Heart right ventricle (tissue), 16 donors: ENCODE results near the gene PABPC1L2B. TPM values are rescaled to one million over a fixed set of nuclear protein-coding genes. Genes with fewer than 3 reads are reported as not detected.

ENCODE experiments used
- ATAC-seq, 8 donors: fragments of 200-7000 bp; cut with Tn5 transposase; one replicate each; pipeline ENCODE4 v1.9.1; 2020; ENCODE audit warnings: mild to moderate bottlenecking in 8 of 8, moderate library complexity in 8 of 8, moderate number of reproducible peaks in 1 of 8
- DNase-seq, 2 donors: peaks; one replicate each; pipeline ENCODE4 v3.0.0-alpha.2; 2020
- H3K27ac ChIP-seq, 10 donors: fragments of 200-600 bp; sonication (generic) in 2 of 10; one replicate each; pipeline versions ENCODE4 v1.5.0 to v1.8.0; 2020 to 2022; ENCODE audit warnings: mild to moderate bottlenecking in 3 of 10
- H3K27me3 ChIP-seq, 7 donors: fragments of 200-600 bp; one replicate each; pipeline ENCODE4 v1.8.0; 2021 to 2022; ENCODE audit warnings: mild to moderate bottlenecking in 2 of 7
- H3K36me3 ChIP-seq, 9 donors: fragments of 200-600 bp; sonication (generic) in 1 of 9; one replicate each; pipeline versions ENCODE4 v1.5.0 to v1.8.0; 2020 to 2022; ENCODE audit warnings: mild to moderate bottlenecking in 2 of 9
- H3K4me1 ChIP-seq, 9 donors: fragments of 200-600 bp; sonication (generic) in 1 of 9; one replicate each; pipeline versions ENCODE4 v1.5.0 to v1.8.0; 2020 to 2022; ENCODE audit warnings: mild to moderate bottlenecking in 4 of 9
- H3K4me3 ChIP-seq, 10 donors: fragments of 200-600 bp; sonication (generic) in 2 of 10; one replicate each; pipeline versions ENCODE4 v1.5.0 to v1.8.0; 2020 to 2022; ENCODE audit warnings: mild to moderate bottlenecking in 7 of 10, moderate library complexity in 2 of 10
- H3K9me3 ChIP-seq, 11 donors: fragments of 200-600 bp in 10 of 11; sonication (generic) in 2 of 11; one replicate each; pipeline versions ENCODE4 v1.5.0 to v1.8.0; 2013 to 2022; ENCODE audit warnings: mild to moderate bottlenecking in 2 of 11, control low read depth in 1 of 11, moderate library complexity in 1 of 11
- WGBS, 2 donors: extraction: QIAGEN DNeasy Blood & Tissue Kit; methylation state at CpG; one replicate each; pipeline ENCODE4 v1.1.7; 2013; ENCODE audit warnings: inconsistent platforms in 1 of 2; 5-methylcytosine and 5-hydroxymethylcytosine counted together
- intact Hi-C, 10 donors: fragments of 100-400 bp; cut with DNase I; formaldehyde crosslinking; loops; one replicate each; pipeline versions ENCODE4 v1.11.1 to v1.14.2; 2022
- polyA plus RNA-seq, 2 donors: library from polyadenylated mRNA; stranded (reverse); fragments of 200-250 nt; gene quantifications; one replicate each; pipeline ENCODE4 v1.2.3, GENCODE V29; 2013
- total RNA-seq, 10 donors: library from RNA; stranded (reverse); fragmentation: NEBNext Ultra II Directional in 3 of 10; extraction: Animal tissue kit (Norgen Biotek cat#: 25700) in 3 of 10; gene quantifications; one replicate each; pipeline versions ENCODE4 v1.2.1 to v1.2.4, GENCODE V29; 2021 to 2023
- TF ChIP-seq, protein P1 (sequence below), 9 donors: fragments of 200-600 bp; sonication (generic) in 2 of 9; IDR thresholded peaks; one replicate each; pipeline versions ENCODE4 v1.5.0 to v1.8.0; 2021 to 2022; ENCODE audit warnings: antibody characterized with exemption in 9 of 9, mild to moderate bottlenecking in 5 of 9, moderate library complexity in 1 of 9
- donor health status: Arrhythmogenic right ventricular cardiomyopathy.
- donor health status: ischemic (EF 13 %, LVEDD 7.1; RV severe dilation, severe dysfunction).
- donor health status: healthy with polysubstance abuse.
- donor health status: DM: no; HTN: yes; CAD: no.
- donor health status: DM: no; HTN: no; CAD: no.
- donor health status: ischemic (EF 25% LVEDD 6.9; RV normal size, moderate dysfunction).
- donor health status: ischemic (EF 25% LVEDD 5.7; RV mildly dilated, moderate dysfunction).
- donor health status: healthy.
- donor health status: DM: yes; HTN: yes; CAD: no.
- donor health status: Ischemic cardiomyopathy.
- donor health status: ischemic (EF 35%, LVEDD 5.7; RV mildly dilated, moderate dysfunction).
- donor health status: nonischemic (EF 11% LVEDD 7.7; RV severe dilation, severe dysfunction).
- donor health status: DM: yes; HTN: yes; CAD: no.
- donor health status: PGD.
- donor health status: ischemic (EF 29% LVEDD 5.4; RV normal size, mild dysfunction).
- donor health status: nonischemic (EF 23%, LVEDD 6.1; RV moderate dilation, normal function).

The PABPC1L2B gene
- total and polyA plus RNA-seq, 12 donors, result not detected

GRCh38 chrX:73028876-73029275 lies 26.1 kb downstream of the PABPC1L2B start:
- Histone ChIP-seq H3K9me3 (peaks cover 0 to 22% (median 2%) of the 10 kb centered on the region in 11 donors), H3K36me3 (no peaks in the 10 kb centered on the region), H3K27ac (no peak overlapping the region), H3K4me1 (no peaks in the 10 kb centered on the region), H3K4me3 (no peak overlapping the region), H3K27me3 (no peaks in the 10 kb centered on the region)
- 0 to 50% methylated on average over 1 of the region's 1 CpG for WGBS, 2 donors
- TF ChIP-seq, protein P1, sequence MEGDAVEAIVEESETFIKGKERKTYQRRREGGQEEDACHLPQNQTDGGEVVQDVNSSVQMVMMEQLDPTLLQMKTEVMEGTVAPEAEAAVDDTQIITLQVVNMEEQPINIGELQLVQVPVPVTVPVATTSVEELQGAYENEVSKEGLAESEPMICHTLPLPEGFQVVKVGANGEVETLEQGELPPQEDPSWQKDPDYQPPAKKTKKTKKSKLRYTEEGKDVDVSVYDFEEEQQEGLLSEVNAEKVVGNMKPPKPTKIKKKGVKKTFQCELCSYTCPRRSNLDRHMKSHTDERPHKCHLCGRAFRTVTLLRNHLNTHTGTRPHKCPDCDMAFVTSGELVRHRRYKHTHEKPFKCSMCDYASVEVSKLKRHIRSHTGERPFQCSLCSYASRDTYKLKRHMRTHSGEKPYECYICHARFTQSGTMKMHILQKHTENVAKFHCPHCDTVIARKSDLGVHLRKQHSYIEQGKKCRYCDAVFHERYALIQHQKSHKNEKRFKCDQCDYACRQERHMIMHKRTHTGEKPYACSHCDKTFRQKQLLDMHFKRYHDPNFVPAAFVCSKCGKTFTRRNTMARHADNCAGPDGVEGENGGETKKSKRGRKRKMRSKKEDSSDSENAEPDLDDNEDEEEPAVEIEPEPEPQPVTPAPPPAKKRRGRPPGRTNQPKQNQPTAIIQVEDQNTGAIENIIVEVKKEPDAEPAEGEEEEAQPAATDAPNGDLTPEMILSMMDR (IDR thresholded peaks at IDR 0.05), result no peak
- intact Hi-C loops, result loop anchor here in 1 of 10 donors (5.0 kb wide), 1 partner anchor 622 kb away; no protein-coding TSS in a partner anchor
- DNase-seq, result no peak
- no peak for ATAC-seq

Other genes with a start within 250 kb of the PABPC1L2B start
- gene DMRTC1B, start 226.0 kb upstream of the PABPC1L2B start, total RNA-seq, result not detected
- gene DMRTC1B, start 226.0 kb upstream of the PABPC1L2B start, polyA plus RNA-seq, result not detected
- gene FAM236B, start 220.3 kb upstream of the PABPC1L2B start, total RNA-seq, result not detected
- gene FAM236B, start 220.3 kb upstream of the PABPC1L2B start, polyA plus RNA-seq, result not detected
- not detected for gene FAM236D, start 194.7 kb upstream of the PABPC1L2B start, total RNA-seq
- gene FAM236D, start 194.7 kb upstream of the PABPC1L2B start, polyA plus RNA-seq, result not detected
- not detected for gene FAM236C, start 90.3 kb upstream of the PABPC1L2B start, total RNA-seq
- gene FAM236C, start 90.3 kb upstream of the PABPC1L2B start, polyA plus RNA-seq, result not detected
- not detected for gene FAM236A, start 64.7 kb upstream of the PABPC1L2B start, total RNA-seq
- gene FAM236A, start 64.7 kb upstream of the PABPC1L2B start, polyA plus RNA-seq, result not detected
- not detected for gene DMRTC1, start 59.1 kb upstream of the PABPC1L2B start, total RNA-seq
- gene DMRTC1, start 59.1 kb upstream of the PABPC1L2B start, polyA plus RNA-seq, result not detected
- not detected for gene PABPC1L2A, start 76.6 kb downstream of the PABPC1L2B start, total RNA-seq
- gene PABPC1L2A, start 76.6 kb downstream of the PABPC1L2B start, polyA plus RNA-seq, result not detected
- 10 to 100 TPM in 5 of 10 donors, 1 to 10 TPM in 5; 4.0 to 16.7 (median 10.3) TPM for gene NAP1L2, start 211.9 kb downstream of the PABPC1L2B start, total RNA-seq
- gene NAP1L2, start 211.9 kb downstream of the PABPC1L2B start, polyA plus RNA-seq, result 1 to 10 TPM in 1 of 2 donors, under 1 TPM in 1; 0.20 to 2.2 TPM